ENCODE data around the gene HIVEP3. TPM values are rescaled to one million over a fixed set of nuclear protein-coding genes. Genes with fewer than 3 reads are reported as not detected.

HIVEP3 gene
- total RNA-seq, 4 donors from 2014 or later, result 4.2 to 6.5 (median 4.7) TPM

DNA sequence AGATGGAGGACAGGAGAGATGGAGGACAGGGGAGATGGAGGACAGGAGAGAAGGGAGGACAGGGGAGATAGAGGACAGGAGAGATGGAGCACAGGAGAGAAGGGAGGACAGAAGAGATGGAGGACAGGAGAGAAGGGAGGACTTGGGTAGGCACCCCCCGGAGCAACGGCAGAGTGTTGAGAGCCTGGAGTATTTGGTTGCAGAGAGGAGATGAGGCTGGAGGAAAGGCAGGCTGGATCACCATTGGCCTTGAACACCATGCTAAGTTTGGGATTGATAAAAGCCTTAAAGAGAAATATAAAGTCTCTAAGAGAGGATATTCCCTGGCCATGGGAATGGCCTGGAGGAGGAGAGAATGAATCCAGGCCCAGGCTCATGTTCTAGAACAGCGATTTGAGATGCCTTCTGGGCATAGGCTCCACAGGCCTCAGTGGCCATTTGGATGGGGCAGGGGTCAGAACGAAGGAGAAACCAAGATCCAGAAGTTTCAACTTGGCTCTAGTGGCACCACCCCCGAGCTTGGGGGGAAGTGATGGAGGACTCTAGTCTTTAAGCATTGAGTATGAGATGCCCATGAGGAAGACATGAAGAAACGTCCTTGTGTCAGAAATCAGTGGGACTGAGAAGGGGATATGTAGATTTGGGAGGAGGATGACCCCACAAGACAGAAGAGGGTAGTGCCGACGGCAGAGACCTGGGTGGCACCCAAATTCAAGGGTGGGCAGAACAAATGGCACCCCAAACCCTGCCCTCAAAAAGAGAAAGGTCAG is 386.3 kb downstream of the HIVEP3 start:
- Histone ChIP-seq H3K27ac (no peak overlapping the region), H3K9me3 (no peaks in the 10 kb centered on the region), H3K36me3 (no peaks in the 10 kb centered on the region), H3K27me3 (no peaks in the 10 kb centered on the region), H3K4me1 (peaks cover 0 to 7% (median 3%) of the 10 kb centered on the region in 4 donors), H3K4me3 (no peak overlapping the region)
- 89% methylated on average over 8 of the region's 8 CpGs for WGBS, 2 donors
- peak in 1 of 2 donors; percentile 4 for DNase-seq (ENCODE audit: low spot score in 2 of 2)
- TF ChIP-seq POLR2A (IDR thresholded peaks at IDR 0.05) (no peak), EP300 (IDR thresholded peaks at IDR 0.05) (no peak)
- TF ChIP-seq, protein P1, sequence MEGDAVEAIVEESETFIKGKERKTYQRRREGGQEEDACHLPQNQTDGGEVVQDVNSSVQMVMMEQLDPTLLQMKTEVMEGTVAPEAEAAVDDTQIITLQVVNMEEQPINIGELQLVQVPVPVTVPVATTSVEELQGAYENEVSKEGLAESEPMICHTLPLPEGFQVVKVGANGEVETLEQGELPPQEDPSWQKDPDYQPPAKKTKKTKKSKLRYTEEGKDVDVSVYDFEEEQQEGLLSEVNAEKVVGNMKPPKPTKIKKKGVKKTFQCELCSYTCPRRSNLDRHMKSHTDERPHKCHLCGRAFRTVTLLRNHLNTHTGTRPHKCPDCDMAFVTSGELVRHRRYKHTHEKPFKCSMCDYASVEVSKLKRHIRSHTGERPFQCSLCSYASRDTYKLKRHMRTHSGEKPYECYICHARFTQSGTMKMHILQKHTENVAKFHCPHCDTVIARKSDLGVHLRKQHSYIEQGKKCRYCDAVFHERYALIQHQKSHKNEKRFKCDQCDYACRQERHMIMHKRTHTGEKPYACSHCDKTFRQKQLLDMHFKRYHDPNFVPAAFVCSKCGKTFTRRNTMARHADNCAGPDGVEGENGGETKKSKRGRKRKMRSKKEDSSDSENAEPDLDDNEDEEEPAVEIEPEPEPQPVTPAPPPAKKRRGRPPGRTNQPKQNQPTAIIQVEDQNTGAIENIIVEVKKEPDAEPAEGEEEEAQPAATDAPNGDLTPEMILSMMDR (IDR thresholded peaks at IDR 0.05), result no peak

DNA sequence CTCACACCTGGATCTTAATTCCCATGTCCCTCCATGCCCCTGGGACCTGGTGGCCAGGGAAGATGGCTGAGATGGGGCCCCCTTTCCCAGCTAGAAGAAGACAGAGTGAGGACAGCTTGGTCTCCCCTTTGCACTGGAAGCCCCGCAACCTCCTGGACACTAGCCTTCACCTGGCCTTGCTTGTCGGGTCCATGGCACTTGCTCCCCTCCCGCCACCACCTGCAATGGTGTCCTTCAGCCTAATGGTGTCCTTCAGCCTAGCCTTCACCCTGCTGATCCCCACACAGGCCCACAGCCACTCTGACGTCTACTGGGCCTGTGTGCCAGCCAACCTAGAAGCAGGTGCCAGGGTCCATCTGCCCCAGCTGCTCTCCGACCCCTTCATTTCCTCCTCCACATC is 388.3 kb downstream of the HIVEP3 start:
- Histone ChIP-seq H3K27me3 (no peaks in the 10 kb centered on the region), H3K4me3 (no peak overlapping the region), H3K27ac (no peak overlapping the region), H3K36me3 (no peaks in the 10 kb centered on the region), H3K4me1 (no peaks in the 10 kb centered on the region), H3K9me3 (no peaks in the 10 kb centered on the region)
- TF ChIP-seq EP300 (IDR thresholded peaks at IDR 0.05), result no peak
- no peak for TF ChIP-seq POLR2A (IDR thresholded peaks at IDR 0.05)
- TF ChIP-seq, protein P1 (IDR thresholded peaks at IDR 0.05), result no peak
- 89 to 96% methylated on average over 3 to 5 of the region's 5 CpGs for WGBS, 2 donors
- no peak for DNase-seq (ENCODE audit: low spot score in 2 of 2)

DNA sequence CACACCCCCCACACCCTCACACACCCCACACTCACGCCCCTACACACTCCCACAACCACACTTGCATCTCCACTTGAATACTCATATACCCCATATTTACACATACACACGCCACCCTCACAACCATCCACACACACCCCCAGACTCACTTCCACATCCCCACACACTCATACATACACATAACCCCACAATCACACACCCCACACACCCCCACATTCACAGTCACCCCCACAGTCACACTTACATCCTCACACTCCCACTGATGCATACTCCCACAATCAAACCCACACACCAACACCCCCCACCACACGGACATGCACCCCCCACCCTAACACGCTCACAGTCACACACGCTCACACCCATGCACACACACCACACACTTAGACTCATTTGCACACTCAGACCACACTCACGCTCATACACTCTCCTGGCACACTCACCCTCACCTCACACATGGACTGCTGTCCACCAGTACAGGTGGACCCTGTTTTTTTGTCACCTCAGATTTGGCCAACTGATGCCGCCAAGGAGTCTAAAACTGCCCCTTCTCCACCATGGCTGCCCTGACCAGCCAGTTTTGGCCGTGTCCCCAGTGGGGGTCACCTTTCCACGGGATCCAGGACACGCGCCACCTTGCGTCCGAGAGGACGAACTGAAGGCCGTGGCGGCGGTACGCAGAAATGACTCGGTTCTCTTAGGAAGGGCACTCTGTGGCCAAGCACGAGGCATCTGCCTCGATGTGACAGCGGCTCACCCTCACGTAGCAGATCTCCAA is 388.9 kb downstream of the HIVEP3 start:
- H3K4me3 ChIP-seq, result no peak overlapping the region
- no peak overlapping the region for H3K27ac ChIP-seq
- DNase-seq (ENCODE audit: low spot score in 2 of 2), result peak in 1 of 2 donors; percentile 5
- H3K4me1 ChIP-seq, result no peaks in the 10 kb centered on the region
- 90 to 91% methylated on average over 23 of the region's 23 CpGs for WGBS, 2 donors
- no peaks in the 10 kb centered on the region for H3K36me3 ChIP-seq
- H3K9me3 ChIP-seq, result no peaks in the 10 kb centered on the region
- no peaks in the 10 kb centered on the region for H3K27me3 ChIP-seq
- TF ChIP-seq, protein P1 (IDR thresholded peaks at IDR 0.05), result no peak
- TF ChIP-seq POLR2A (IDR thresholded peaks at IDR 0.05), result no peak
- no peak for TF ChIP-seq EP300 (IDR thresholded peaks at IDR 0.05)

DNA sequence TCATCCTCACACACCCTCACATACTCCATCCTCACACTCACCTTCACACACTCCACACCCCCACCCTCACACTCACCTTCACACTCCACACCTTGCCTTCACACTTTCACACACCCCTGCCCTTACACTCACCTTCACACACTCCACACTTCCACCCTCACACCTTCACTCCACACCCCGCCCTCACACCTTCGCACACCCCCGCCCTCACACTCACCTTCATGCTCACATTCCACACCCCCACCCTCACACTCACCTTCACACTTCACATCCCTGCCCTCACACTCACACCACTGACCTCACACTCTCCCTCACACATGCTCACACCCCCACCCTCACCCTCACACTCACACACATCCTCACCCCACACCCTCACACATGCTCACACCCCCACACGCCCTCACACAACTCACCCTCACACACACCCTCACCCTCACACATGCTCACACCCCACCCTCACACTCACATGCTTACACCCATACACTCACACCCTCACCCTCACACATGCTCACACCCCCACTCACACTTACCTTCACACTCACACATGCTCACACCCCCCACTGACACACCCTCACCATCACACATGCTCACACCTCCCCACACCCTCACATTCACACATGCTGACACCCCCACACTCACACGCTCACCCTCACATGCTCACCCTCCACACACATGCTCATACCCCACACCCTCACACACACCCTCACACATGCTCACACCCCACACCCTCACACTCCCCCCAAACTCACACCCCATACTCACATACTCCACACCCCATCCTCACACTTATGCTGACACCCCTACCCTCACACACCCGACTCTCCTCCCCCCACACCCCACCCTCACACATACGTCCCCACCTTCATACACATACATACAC is 389.8 kb downstream of the HIVEP3 start:
- Histone ChIP-seq H3K9me3 (no peaks in the 10 kb centered on the region), H3K4me1 (no peaks in the 10 kb centered on the region), H3K27ac (no peak overlapping the region), H3K4me3 (no peak overlapping the region), H3K27me3 (no peaks in the 10 kb centered on the region), H3K36me3 (peaks cover 0 to 7% (median 0%) of the 10 kb centered on the region in 3 donors)
- DNase-seq (ENCODE audit: low spot score in 2 of 2), result no peak
- no peak for TF ChIP-seq EP300 (IDR thresholded peaks at IDR 0.05)
- 68 to 69% methylated on average over 7 of the region's 7 CpGs for WGBS, 2 donors

DNA sequence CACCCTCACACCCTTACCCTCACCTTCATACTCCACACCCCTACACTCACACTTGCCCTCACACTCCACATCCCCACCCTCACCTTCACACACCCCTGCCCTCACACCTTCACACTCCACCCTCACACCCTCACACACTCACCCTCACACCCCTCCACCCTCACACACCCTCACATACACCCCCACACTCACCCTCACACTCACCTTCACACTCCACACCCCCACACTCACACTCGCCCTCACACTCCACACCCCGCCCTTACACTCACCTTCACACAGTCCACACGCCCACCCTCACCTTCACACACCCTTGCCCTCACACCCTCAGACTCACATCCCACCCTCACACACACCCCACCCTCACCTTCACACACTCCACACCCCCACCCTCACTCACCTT is 390.6 kb downstream of the HIVEP3 start:
- Histone ChIP-seq H3K27ac (no peak overlapping the region), H3K27me3 (no peaks in the 10 kb centered on the region), H3K4me3 (no peak overlapping the region), H3K4me1 (no peaks in the 10 kb centered on the region), H3K36me3 (peaks cover 0 to 11% (median 0%) of the 10 kb centered on the region in 3 donors), H3K9me3 (no peaks in the 10 kb centered on the region)
- DNase-seq (ENCODE audit: low spot score in 2 of 2), result no peak
- WGBS, 2 donors, result 91 to 92% methylated on average over 3 of the region's 3 CpGs
- TF ChIP-seq, protein P1 (IDR thresholded peaks at IDR 0.05), result no peak
- no peak for TF ChIP-seq EP300 (IDR thresholded peaks at IDR 0.05)
- no peak for TF ChIP-seq POLR2A (IDR thresholded peaks at IDR 0.05)

Measured in tibial nerve (tissue), 4 donors.